HG02759 (cell line): ENCODE results near the gene KCNQ1.

ENCODE experiments used
- ATAC-seq: cut with Tn5 transposase; IDR thresholded peaks from one replicate; pipeline ENCODE4 v1.9.1; 2021; ENCODE audit warnings: mild to moderate bottlenecking, moderate library complexity; ENCODE audit not compliant: unreplicated experiment

The KCNQ1 gene

GRCh38 chr11:2862395-2863275 is 417.8 kb downstream of the KCNQ1 start:
- no peak for ATAC-seq

GRCh38 chr11:2863276-2863618 is 418.4 kb downstream of the KCNQ1 start:
- no peak for ATAC-seq

GRCh38 chr11:2864901-2865300 is 420.1 kb downstream of the KCNQ1 start:
- no peak for ATAC-seq

GRCh38 chr11:2865922-2866577 is 421.2 kb downstream of the KCNQ1 start:
- ATAC-seq, result no peak

GRCh38 chr11:2867142-2867541 is 422.3 kb downstream of the KCNQ1 start:
- no peak for ATAC-seq

- no peak for ATAC-seq
Observed at GRCh38 chr11:2867722-2868505, 423.1 kb downstream of the KCNQ1 start.

- ATAC-seq, result no peak
Observed at GRCh38 chr11:2868506-2869133, 423.8 kb downstream of the KCNQ1 start.

GRCh38 chr11:2869134-2869526 is 424.3 kb downstream of the KCNQ1 start:
- ATAC-seq, result no peak

GRCh38 chr11:2869561-2870427 is 425.0 kb downstream of the KCNQ1 start:
- ATAC-seq, result no peak

GRCh38 chr11:2870460-2870859 is 425.7 kb downstream of the KCNQ1 start:
- ATAC-seq, result no peak

- ATAC-seq, result no peak
Observed at GRCh38 chr11:2870969-2871680, 426.3 kb downstream of the KCNQ1 start.

- ATAC-seq, result no peak
Observed at GRCh38 chr11:2874963-2875362, 430.2 kb downstream of the KCNQ1 start.

GRCh38 chr11:2877474-2877873 is 432.7 kb downstream of the KCNQ1 start:
- ATAC-seq, result no peak

GRCh38 chr11:2878782-2879181 is 434.0 kb downstream of the KCNQ1 start:
- ATAC-seq, result no peak

GRCh38 chr11:2880646-2881045 is 435.8 kb downstream of the KCNQ1 start:
- ATAC-seq, result no peak

- no peak for ATAC-seq
Observed at GRCh38 chr11:2881076-2881980, 436.5 kb downstream of the KCNQ1 start.

GRCh38 chr11:2881981-2882375 is 437.2 kb downstream of the KCNQ1 start:
- ATAC-seq, result no peak

GRCh38 chr11:2882396-2883110 is 437.7 kb downstream of the KCNQ1 start:
- ATAC-seq, result no peak
